NCI-H146 (cell line): ENCODE measurements around the gene DNAJC22.
"Not testable (repeated sequence)": the region's sequence is repeated elsewhere in the genome, so short reads cannot be mapped to it uniquely, and the experiment has no call there.

Experiments used
- DNase-seq: peaks from one replicate; lab custom pipeline; 2025; lab: John Stamatoyannopoulos, UW

Gene DNAJC22

GRCh38 chr12:49370539-49370938, 23.9 kb downstream of the DNAJC22 start:
- no peak for DNase-seq

GRCh38 chr12:49375406-49375805, 28.7 kb downstream of the DNAJC22 start:
- no peak for DNase-seq

- no peak for DNase-seq
These were observed 30.7 kb downstream of the DNAJC22 start for GRCh38 chr12:49377386-49377785.

- DNase-seq: not testable (repeated sequence)
These were observed 33.5 kb downstream of the DNAJC22 start for GRCh38 chr12:49380184-49380583.

GRCh38 chr12:49388682-49389386, 42.1 kb downstream of the DNAJC22 start:
- DNase-seq: no peak

GRCh38 chr12:49389387-49389703, 42.7 kb downstream of the DNAJC22 start:
- no peak for DNase-seq

- DNase-seq: no peak
These were observed 50.3 kb downstream of the DNAJC22 start for GRCh38 chr12:49397000-49397399.

- no peak for DNase-seq
These were observed 53.6 kb downstream of the DNAJC22 start for GRCh38 chr12:49400304-49400703.
